T-helper 9 cell (primary cell): ENCODE results near the gene NTPCR.

Experiments used
- DNase-seq: peaks from one replicate; pipeline ENCODE4 v3.0.0-alpha.2; 2020

NTPCR gene

DNA sequence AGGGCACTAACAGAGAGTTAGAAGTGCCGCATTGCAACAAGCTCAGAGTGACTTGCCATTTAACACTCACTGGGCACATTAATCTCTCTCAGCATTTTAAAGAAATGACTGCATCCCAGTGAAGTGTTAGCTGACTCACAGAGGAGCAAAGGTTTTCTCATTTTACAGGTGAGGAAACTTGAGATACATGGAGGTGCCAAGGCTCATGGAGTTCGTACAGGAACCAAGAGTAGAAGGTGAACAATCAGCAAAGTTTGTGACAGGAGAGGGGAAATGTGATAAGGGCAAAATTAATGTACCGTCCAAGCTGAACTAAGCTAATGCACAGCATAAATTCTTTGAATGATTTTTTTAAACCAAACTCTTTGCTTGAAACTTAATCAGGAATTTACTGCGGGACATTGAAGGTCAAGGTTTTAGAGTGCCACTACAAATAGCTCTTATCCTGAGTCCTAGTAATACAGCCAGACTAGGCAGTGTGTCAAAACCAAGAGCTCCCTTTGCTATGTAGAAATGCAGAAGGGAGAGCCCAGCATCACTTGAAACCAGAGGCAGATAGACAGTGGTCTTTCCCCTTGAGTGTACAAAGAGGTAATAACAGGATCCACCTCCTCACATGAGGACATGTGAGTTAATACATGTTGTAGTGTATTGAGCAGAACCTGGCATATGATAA, 22.4 kb upstream of the NTPCR start:
- no peak for DNase-seq

DNA sequence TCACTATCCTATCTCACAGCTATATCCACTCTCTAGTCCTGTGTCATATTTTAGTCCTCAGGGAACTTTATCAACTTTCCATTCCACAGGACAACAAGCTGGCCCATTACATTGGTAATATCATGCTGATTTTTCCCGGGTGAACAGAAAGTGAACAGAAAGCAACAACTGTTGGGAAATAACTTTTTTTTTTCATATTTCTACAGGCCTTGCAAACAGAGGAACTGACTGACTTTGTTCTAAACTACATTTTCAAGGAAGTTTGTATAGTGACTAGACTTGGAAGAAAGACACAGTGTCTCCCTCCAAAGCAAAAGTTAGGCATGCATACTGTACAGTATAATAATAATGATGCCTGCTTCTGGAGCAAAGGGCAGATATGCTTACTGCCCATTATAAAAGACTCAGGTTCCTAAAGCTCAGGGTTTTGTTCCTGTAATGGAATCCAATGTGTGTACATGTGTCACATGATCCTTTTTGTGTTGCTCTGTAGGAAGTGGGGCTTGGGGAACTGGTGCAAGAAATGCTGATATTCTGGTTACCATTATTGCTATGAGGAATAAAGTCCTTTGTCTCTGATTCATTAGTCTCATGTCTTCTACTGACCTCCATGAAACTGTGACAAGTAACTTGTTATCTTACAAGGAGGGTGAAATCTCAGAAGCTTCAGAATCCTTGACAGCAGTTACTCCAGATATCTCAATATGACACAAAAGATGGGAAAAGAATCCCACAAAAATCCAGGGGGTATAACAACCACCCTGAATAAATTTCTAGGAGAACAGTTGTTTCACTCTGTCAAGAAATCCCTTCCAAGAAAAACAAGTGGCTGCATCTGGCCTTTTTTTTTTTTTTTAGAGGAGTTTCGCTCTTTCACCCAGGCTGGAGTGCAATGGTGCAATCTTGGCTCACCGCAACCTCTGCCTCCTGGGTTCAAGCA, 17.7 kb upstream of the NTPCR start:
- no peak for DNase-seq

DNA sequence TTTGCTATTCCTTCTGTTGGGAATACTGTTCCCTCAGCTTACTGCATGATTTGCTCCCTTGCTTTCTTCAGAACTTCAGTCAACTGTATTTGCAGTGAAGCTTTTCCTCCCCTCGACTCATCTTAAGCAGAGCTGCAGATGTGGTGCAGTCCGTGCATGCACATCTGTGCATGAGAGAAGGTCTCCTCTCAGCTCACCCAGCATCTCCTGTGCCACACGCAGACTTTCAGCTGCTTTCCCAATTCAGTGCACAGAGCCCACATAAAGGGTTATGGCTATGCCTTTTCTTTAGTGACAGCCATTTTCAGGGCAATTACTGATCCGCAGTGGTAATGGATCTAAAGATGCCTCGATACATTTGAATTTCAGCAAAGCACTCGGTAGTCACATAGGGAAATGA, 13.5 kb upstream of the NTPCR start:
- DNase-seq, result no peak

DNA sequence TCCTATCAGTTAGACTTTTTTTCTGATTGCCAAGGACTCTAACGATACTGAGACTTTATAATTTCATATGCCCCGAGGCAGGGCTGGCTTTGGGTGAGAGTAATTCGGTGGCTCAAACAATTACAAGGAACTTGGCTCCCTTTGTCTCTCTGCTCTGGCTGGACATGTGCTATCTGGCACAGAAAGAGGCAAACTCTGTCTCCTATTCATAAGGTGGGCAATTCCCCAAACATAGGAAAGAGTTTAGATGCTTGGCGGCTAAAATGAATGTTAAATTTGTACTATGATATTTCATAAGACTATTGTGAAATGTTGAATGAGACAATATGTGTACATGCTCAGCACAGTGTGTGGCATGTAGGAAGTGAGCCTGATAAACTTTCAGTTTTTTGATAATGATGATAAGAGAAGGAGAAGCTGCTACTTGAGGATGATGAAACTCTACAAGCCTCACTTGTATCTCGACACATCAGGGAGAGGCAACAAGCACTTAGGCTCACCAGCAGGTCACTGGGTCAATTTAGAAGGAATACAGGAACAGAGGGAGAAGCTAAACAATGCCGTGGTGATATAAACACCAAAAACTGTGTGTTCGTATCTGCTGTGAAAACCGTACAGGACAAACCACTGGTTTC, 12.6 kb upstream of the NTPCR start:
- DNase-seq, result no peak

DNA sequence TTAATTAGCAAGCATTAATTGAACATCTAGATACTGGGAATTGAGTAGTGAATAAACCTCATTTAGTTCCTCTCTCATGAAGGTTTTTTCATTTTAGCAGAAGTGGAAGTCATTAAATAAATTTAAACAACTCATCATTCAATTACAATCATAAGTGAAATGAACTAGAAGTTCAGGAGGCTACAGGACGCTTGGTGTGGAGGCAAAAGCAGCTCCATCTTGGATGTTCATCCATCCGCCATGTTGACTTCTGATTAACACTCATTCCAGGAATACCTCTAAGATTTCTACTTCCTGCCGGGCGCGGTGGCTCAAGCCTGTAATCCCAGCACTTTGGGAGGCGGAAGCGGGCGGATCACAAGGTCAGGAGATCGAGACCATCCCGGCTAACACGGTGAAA, 11.5 kb upstream of the NTPCR start:
- no peak for DNase-seq

DNA sequence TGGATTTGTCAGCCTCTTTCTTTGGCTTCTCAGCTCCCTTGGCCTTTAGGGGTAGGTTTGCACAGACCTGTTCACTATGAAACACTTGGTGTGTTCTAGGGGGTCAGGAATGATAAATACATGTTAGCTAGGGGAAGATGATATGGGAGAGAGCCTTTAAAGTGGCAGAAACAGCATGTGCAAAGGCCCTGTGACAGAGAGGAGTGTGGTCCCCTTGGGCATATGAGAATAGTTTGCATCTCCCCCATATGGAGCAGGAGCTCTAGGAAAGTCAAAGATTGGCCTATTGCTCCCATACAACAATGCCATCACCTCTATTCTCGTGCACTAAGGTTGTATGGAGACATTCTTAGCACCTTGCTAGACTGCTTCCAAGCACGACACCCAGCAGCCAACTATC, 10.7 kb upstream of the NTPCR start:
- DNase-seq, result no peak

DNA sequence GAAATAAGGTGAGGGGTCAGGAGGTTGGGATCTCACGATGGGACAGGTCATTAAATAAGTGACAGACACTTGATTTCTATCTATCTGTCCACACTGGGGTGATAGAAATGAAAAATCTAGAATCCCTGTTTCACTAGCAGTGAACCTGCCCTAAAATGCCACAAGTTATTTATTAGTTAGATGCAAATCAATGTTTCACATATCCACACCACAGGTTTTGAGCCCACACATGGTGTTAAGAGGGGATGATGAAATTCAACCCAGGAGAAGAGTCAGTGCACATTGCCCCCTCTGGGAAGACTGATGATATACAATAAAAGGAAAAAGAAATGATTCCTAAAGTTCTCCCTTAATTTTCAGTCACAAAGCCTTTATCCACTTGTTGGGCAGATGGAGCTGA, 10.1 kb upstream of the NTPCR start:
- DNase-seq, result no peak

DNA sequence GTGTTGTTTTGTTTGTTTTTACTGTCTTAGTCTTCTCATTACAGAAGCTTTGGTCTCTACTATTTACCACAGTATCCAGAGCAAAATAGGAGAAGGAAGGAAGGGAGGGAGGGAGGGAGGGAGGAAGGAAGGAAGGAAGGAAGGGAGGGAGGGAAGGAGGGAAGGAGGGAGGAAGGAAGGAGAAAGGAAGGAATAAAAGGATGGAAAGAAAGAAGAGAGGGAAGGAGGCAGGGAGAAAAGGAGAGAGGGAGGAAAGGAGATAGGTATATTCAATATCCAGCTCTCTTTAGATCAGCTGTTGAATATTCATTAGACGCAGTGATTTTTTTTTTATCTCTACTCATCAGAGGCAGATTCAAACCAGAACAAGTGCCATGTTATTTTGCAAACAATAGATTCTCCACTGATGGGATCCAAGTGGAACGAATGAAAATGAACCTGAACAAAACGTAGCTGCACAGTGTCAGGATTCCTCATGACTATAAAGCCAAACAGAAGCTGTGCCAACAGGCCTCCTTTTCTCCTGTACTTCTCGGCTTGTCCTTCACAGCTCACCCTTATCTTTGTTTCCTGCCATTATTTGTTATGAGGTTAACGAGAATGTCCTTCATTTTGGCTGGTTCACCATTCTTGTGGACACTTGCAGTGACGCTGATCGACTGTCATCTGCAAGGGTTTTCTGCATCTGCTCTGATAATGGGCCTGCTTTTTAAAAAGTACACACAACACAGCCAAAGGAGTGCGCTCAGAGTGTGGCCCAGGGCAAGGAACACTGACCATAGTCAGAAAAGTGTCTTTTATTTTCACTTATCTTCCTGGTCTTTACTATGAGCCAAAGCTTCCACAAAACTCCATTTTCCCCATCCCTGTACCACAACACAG, 7.8 kb upstream of the NTPCR start:
- no peak for DNase-seq

DNA sequence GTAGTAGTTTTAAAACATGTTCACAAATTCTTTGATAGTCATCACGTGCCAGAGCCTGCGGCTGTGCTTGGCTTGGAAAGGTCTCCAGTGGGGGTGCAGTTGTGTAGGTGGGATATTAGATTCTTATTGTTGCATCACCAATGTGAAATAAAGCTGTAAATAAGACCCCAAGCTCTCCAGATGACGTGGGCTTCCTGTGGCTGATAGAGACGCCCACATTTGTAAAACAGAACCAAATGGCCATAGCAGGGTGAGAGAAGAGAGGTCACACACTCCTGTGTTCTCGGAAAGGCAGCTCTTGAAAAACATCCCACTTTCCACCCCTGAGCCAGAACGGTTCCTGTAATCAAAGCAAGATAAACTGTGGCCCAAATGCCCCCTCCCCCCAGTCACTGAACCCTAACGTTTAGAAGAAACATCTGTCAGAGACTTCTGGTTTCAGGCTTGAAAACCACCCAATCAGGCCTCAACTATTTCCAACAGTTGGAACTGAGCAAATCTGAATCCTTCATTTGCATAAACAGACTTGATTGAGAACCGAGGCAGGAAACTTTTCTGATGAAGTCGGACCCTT, 6.6 kb upstream of the NTPCR start:
- no peak for DNase-seq

DNA sequence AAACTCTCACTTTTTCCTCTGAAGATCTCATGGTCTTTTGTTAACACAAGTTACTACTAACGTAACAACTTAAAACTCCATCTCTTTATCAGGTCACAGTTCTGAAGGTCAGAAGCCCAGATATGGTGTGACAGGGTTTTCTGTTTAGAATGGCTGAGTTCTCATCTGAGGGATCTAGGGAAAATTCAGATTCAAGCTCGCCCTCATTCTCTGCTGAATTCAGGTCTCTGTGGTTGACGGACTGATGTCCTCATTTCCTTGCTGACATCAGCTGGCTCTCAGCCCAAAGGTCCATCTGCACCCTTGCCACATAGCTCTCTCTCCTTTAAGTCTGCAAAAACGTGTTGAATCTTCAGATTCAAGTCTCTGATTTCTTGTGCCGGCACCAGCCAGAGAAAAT, 6.1 kb upstream of the NTPCR start:
- DNase-seq, result no peak

DNA sequence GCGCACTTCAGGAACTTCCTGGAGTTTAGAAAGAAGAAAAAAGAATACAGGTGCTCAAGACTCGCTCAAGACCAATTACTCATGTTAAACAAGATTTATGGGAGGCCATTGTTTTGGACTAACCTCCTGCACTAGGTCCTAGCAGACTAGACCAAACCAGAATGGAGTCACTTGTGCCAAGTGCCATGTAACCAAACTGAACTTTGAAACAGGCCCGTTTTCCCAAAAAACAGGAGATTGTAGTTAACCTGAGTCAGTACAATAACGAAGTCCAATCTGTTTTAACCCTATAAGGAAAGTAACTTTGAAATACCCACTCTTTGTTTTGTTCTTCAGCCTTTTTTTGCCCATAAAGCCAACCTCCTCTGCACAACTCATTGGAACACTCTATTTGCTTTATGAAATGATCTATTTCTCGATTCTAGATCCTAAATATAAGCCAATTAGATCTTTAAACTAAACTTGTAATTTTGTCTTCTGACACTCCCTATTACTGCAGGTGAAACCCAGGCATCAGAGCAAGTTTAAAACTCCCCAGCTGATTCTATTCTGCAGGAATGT, 695 bp upstream of the NTPCR start:
- DNase-seq, result no peak

DNA sequence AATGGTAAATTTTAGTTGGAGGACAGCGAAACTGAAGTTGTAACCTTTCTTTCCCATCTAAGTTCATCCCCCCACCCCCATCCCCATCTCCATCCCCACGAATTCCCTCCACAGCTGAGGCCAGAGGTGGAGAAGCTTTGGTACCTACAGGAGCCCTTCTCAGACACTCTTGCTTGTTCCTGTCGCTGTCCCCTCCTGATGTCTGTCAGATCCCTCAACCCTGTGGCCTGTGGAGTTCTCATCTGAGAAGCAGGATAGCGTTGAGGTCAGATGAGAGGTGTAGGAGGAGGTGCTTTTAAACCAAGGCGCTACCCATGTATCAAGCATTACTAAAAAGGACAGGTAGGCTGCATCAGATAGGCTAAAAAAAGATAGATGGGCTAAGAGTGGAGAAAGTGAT, 769 bp downstream of the NTPCR start:
- DNase-seq, result no peak

DNA sequence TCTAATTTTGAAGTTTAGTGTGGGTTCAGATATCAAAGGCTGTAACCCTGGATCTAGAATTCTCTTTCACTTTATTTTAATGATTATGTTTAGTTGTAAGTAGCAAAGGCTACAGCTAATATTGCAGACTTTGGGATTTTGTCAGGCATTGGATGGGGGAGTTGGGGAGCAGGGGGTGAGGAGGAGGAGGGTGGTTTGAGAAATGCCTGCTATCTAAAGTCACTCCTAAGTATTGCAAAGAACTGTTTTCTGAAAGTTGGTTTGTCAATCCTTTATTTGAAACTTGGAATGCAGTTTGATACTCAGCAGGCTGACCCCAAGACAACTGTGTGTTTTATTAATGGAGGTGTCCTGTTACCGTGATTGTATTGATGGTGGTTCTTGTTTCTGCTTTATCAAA, 1.2 kb downstream of the NTPCR start:
- DNase-seq, result no peak

DNA sequence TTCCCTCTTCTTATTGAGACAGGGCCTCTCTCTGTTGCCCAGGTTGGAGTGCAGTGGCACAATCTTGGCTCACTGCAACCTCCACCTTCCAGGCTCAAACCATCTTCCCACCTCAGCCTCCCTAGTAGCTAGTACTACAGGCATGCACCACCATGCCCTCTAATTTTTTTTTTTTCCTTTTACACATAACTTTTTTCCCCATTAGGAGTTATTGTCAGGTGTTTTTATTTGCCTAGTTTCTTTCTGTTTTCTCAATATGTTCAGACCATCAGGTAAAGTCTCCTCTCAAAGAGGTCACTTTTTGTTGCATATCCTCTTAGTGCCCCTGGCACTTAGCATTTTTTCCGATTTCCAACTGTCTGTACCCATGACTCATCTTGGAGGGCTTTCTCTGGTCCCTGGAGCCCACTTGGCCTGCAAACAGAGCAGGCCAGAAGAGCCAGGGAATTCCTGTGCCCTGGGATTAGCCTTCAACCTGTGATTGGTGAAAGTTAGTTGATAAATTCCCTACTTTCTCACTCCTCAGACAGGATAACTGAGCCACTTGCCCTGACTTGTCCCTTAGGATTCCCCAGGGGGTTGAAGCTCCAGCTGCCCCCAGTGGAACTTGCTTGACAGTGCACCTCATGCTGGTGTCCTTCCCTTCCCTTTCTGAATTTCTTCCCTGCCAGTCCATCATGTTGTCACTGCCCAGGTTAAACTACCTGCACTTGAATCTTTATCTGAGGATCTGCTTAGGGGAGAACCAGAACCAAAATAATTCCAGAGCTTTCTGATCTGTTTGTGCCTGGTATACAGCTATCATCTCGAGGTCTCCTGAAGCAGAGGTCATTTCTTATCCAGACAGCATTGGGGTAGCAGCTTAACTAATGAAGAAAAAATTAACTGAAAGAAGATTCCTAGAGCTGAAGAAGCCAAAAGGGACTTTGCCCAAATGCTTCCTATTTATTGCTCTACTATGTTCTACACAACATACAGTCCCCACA, 2.4 kb downstream of the NTPCR start:
- no peak for DNase-seq

DNA sequence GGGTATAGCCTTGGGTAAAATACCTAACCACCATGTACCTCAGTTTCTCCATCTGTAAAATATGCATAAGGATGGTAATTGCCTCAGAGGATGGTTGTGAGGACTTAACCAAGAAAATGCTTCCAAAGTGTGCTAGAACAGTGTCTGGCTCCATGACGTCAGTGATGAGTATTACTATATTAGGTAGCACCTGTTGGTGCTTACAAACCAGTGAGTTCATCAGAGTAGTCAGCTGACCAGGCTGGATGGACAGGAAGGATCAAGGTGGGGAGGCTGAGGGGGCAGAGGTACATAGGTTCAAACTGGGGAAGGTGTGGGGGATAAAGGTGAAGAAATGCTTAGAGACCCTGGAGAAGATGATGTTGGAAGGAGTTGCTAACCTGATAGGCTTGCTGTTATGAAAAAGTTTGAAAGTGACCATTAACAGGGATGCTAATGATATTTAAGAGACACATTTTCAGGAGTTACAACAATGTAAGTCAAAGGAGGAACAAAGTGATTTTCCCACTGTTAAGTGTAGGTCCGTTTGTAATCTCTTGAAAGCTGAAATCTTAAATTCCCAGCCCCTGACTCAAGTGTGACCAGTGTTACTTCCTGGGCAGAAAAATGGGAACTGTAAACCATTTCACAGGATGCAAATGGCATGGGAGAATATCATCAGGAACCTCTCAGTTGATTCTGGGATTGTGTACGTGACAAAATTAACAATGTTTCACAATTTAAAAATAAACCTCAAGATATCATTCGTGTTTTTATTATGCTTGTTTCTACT, 4.4 kb downstream of the NTPCR start:
- no peak for DNase-seq

DNA sequence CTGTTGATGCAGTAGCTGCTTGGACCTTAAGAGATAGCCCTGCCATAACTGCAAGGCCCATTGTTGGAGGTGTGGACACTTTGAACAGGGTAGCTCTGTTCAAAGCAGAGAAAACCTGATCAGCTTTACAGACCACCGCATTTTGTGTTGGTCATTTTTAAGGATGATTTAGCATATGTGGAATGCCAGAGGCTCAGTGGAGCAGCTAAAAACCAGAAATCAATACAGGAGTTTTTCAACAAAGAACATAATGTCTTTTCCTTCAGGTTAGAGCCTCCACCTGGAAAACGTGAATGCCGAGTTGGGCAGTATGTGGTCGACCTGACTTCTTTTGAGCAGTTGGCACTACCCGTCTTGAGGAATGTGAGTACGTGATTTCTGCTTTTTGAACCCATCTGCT, 5.7 kb downstream of the NTPCR start:
- no peak for DNase-seq

DNA sequence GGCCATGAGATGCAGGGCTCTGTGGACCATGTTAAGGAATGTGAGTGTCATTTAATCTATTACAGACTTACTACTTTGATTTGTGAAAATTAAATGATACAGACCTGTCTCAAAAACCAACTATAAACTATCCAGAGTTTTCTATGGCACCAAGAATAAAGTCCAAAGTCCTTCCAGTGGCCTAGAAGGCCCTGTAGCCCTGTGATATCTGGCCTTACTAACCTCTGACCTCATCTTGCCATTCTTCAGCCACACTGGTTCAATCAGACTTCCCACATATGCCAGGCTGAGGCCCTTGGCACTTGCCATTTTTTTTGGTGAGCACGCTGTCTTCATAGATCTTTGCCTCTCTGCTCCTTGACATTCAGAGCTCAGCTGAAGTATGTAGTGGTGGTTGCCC, 7.7 kb downstream of the NTPCR start:
- no peak for DNase-seq

DNA sequence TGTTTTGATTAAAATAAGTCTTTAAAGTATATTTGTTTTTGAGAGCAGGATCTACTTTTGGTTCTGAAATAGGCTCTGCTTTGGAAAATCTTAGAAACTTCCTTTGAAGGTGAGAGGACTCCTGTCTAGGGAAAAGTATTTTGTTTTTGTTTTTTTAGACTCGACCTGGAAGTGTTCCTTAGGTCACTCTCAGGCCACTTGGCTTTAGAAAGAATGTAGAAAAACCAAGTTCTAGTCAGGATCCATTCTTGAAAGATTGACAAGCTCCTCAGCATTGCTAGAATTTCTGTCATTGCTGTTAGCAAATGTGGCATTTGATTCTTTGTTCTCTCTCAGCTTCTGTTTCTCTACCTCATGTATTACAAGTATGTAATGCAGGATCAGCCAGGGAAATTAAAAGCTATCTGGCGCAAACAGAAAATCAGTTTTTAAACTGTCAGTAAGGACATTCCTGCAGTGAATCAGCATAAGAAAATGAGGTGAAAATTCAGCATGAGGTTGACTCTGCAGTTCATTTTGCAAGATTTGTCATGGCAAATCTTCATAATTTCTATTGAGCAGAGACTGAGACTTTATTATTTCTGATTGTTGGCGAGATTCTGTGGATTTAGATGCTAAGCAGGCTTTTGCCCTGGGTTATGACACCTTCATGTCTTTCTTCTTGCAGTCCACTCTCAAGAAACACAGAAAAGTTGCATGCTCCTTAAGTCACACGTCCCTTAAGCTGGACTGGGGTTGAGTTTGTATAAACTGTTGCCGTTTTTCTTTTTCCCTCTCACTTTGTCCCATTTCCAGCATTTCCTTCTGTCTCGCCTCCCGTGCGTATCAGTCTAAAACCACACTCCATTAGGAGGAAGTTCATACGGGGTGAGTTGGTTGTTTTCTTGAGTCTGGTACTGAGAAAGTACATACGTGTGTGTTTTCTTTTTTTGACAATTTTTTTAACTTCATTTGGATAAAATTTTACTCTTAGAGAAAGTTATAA, 12.6 kb downstream of the NTPCR start:
- DNase-seq, result no peak

DNA sequence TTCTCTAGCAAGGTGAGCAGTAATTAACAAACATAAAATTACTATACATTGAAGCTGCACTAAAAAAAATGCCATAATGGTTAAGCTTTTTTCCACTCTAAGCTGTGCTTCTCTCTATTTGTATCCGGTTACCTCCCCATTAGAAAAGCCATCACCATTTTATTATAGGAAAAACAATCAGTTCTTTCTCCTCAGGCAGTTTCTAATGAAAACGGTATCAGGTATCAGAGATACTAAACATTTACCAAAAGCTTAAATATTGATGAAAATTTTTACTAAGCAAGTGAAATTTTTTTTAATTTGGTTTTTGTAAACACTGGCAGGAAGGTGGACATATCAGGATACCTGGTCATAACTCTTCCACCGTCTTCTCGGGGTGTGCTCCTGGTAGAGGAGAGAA, 14.2 kb downstream of the NTPCR start:
- no peak for DNase-seq
